Loucy (cell line): ENCODE results near the gene TMEM184A.

Experiments used
- EZH2phosphoT487 ChIP-seq: fragments of 200-600 bp; IDR thresholded peaks from 2 replicates; pipeline ENCODE4 v1.6.1; 2018; ENCODE audit warnings: antibody characterized with exemption, mild to moderate bottlenecking, moderate library complexity, borderline replicate concordance
- TF ChIP-seq, protein P1 (sequence below): fragments of 200-600 bp; sonication (generic); conservative IDR thresholded peaks from 2 replicates; pipeline ENCODE4 v1.5.1; 2014; ENCODE audit warnings: mild to moderate bottlenecking, antibody characterized with exemption, low read length

DNA sequence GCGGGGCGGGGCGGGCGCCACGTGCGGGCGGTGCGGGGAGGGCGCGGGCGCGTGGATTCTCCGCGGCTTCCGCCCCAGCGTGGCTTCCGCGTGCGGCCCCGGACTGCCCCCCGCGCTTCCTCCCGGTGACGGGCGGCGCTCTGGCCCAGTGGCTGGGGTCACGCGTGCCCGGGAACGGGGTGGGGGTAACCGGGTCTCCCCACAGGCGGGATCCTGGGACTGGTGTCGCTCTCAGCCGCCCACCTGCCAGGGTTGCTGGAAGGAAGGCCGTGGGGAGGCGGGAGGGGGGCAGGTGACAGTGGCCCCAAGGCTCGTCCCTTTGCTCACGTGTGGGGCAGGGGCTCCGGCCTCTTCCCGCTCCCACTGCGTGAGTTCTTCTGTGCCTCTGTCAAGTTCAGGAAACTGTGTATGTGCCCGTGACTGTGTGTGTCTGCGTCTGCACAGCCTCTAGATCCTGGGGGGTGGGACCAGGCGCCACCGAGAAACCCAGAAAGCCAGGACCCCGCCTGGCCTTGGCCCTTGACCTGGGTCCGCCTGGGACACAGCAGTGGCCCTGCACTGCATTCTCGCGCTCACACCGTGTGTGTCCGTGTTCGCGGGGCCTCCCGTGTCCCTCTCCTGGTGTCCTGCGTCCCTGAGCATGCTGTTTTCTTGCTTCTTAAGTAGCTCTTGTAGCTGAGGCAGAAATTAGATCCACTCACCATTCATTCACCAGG is 24.6 kb downstream of the TMEM184A start:
- TF ChIP-seq, protein P1, sequence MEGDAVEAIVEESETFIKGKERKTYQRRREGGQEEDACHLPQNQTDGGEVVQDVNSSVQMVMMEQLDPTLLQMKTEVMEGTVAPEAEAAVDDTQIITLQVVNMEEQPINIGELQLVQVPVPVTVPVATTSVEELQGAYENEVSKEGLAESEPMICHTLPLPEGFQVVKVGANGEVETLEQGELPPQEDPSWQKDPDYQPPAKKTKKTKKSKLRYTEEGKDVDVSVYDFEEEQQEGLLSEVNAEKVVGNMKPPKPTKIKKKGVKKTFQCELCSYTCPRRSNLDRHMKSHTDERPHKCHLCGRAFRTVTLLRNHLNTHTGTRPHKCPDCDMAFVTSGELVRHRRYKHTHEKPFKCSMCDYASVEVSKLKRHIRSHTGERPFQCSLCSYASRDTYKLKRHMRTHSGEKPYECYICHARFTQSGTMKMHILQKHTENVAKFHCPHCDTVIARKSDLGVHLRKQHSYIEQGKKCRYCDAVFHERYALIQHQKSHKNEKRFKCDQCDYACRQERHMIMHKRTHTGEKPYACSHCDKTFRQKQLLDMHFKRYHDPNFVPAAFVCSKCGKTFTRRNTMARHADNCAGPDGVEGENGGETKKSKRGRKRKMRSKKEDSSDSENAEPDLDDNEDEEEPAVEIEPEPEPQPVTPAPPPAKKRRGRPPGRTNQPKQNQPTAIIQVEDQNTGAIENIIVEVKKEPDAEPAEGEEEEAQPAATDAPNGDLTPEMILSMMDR, result no peak
- TF ChIP-seq EZH2phosphoT487, result no peak
